Measurements from ENCODE around the gene TPD52L1.

TPD52L1 gene

GRCh38 chr6:125132058-125132457 is 21.5 kb upstream of the TPD52L1 start:
- Histone ChIP-seq H3K4me3 (ENCODE audit: severe bottlenecking) (no peak overlapping the region), H3K27ac (ENCODE audit: poor library complexity, severe bottlenecking) (no peak overlapping the region), H3K4me1 (ENCODE audit: insufficient read depth, poor library complexity, severe bottlenecking) (no peaks in the 10 kb centered on the region), H3K9me3 (ENCODE audit: severe bottlenecking) (no peaks in the 10 kb centered on the region), H3K36me3 (ENCODE audit: low read depth) (no peaks in the 10 kb centered on the region), H3K27me3 (ENCODE audit: insufficient read depth, poor library complexity, severe bottlenecking) (no peaks in the 10 kb centered on the region)
- DNase-seq (ENCODE audit: low spot score) (no peak), ATAC-seq (ENCODE audit: low read depth) (no peak; the same call in 2 of the 3 replicates)
- TF ChIP-seq, protein P1, sequence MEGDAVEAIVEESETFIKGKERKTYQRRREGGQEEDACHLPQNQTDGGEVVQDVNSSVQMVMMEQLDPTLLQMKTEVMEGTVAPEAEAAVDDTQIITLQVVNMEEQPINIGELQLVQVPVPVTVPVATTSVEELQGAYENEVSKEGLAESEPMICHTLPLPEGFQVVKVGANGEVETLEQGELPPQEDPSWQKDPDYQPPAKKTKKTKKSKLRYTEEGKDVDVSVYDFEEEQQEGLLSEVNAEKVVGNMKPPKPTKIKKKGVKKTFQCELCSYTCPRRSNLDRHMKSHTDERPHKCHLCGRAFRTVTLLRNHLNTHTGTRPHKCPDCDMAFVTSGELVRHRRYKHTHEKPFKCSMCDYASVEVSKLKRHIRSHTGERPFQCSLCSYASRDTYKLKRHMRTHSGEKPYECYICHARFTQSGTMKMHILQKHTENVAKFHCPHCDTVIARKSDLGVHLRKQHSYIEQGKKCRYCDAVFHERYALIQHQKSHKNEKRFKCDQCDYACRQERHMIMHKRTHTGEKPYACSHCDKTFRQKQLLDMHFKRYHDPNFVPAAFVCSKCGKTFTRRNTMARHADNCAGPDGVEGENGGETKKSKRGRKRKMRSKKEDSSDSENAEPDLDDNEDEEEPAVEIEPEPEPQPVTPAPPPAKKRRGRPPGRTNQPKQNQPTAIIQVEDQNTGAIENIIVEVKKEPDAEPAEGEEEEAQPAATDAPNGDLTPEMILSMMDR (IDR thresholded peaks at IDR 0.05; ENCODE audit: poor library complexity, severe bottlenecking): no peak

DNA sequence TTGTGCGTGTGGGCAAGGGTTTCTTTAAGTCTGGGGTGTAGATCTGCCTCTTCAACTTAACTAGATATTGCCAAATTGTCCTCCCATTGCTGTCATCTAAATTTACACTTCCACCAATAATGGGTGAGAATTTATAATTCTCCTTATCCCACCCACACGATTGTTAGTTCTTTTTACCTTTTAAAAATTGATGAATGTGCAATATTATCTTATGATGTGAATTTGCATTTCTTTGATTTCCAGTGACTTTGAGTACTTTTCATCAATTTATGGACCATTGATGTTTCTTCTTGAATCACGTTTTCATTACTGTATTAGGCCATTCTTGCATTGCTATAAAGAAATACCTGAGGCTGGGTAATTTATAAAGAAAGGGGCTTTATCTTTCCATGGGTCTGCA is 17.2 kb upstream of the TPD52L1 start:
- no peak for DNase-seq (ENCODE audit: low spot score)
- H3K36me3 ChIP-seq (ENCODE audit: low read depth): no peaks in the 10 kb centered on the region
- no peaks in the 10 kb centered on the region for H3K27me3 ChIP-seq (ENCODE audit: insufficient read depth, poor library complexity, severe bottlenecking)
- no peak for ATAC-seq (ENCODE audit: low read depth)
- TF ChIP-seq, protein P1 (IDR thresholded peaks at IDR 0.05; ENCODE audit: poor library complexity, severe bottlenecking): no peak
- H3K4me3 ChIP-seq (ENCODE audit: severe bottlenecking): no peak overlapping the region
- no peak overlapping the region for H3K27ac ChIP-seq (ENCODE audit: poor library complexity, severe bottlenecking)
- no peaks in the 10 kb centered on the region for H3K4me1 ChIP-seq (ENCODE audit: insufficient read depth, poor library complexity, severe bottlenecking)
- H3K9me3 ChIP-seq (ENCODE audit: severe bottlenecking): no peaks in the 10 kb centered on the region

- ATAC-seq (ENCODE audit: low read depth): no peak
- Histone ChIP-seq H3K9me3 (ENCODE audit: severe bottlenecking) (no peaks in the 10 kb centered on the region), H3K27ac (ENCODE audit: poor library complexity, severe bottlenecking) (no peak overlapping the region), H3K4me1 (ENCODE audit: insufficient read depth, poor library complexity, severe bottlenecking) (no peaks in the 10 kb centered on the region), H3K27me3 (ENCODE audit: insufficient read depth, poor library complexity, severe bottlenecking) (no peaks in the 10 kb centered on the region), H3K4me3 (ENCODE audit: severe bottlenecking) (no peak overlapping the region), H3K36me3 (ENCODE audit: low read depth) (no peaks in the 10 kb centered on the region)
- TF ChIP-seq, protein P1 (IDR thresholded peaks at IDR 0.05; ENCODE audit: poor library complexity, severe bottlenecking): no peak
- DNase-seq (ENCODE audit: low spot score): no peak
Observed at GRCh38 chr6:125138083-125138482, 15.5 kb upstream of the TPD52L1 start.

DNA sequence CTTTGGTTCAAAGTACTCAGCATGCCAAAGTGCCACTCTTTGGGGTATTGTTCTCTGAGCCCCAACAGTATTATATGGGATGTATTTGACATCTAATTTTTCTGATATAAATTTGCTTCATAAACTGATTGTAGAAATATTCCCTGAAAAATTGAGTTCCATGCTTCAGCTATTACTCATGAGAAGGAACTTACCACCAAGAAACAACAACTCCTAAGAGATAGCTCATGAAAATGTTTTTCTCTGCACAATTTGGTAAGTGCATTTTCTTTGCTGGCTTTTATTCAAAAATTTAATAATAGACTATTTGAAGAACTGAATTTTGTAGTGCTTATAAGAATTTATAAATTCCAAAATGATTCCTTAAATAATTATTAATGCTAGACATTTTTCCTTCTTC is 12.8 kb upstream of the TPD52L1 start:
- H3K4me3 ChIP-seq (ENCODE audit: severe bottlenecking): no peak overlapping the region
- ATAC-seq (ENCODE audit: low read depth) (no peak), DNase-seq (ENCODE audit: low spot score) (no peak)
- no peaks in the 10 kb centered on the region for H3K4me1 ChIP-seq (ENCODE audit: insufficient read depth, poor library complexity, severe bottlenecking)
- no peaks in the 10 kb centered on the region for H3K27me3 ChIP-seq (ENCODE audit: insufficient read depth, poor library complexity, severe bottlenecking)
- TF ChIP-seq, protein P1 (IDR thresholded peaks at IDR 0.05; ENCODE audit: poor library complexity, severe bottlenecking): no peak
- no peak overlapping the region for H3K27ac ChIP-seq (ENCODE audit: poor library complexity, severe bottlenecking)
- no peaks in the 10 kb centered on the region for H3K9me3 ChIP-seq (ENCODE audit: severe bottlenecking)
- H3K36me3 ChIP-seq (ENCODE audit: low read depth): no peaks in the 10 kb centered on the region

DNA sequence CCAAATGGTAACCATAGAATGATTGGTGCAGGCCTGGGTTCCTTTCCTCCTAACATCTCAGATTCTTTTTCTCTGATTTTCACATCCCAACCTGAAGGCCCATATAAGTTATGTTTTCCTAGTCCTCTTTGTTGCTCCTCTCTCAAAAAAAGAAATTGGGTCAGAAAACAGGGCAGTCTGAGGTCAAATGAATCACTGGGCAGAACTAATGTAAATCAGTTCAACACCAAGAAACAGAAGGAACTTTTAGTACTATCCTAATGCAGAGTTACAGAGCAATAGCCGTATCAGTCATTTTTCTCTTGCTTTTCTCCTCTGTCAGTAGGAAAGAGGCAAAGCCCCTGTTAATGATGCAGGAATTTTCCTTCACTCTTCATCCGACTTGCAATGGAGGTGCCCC is 11.0 kb upstream of the TPD52L1 start:
- Histone ChIP-seq H3K36me3 (ENCODE audit: low read depth) (no peaks in the 10 kb centered on the region), H3K27ac (ENCODE audit: poor library complexity, severe bottlenecking) (no peak overlapping the region), H3K27me3 (ENCODE audit: insufficient read depth, poor library complexity, severe bottlenecking) (no peaks in the 10 kb centered on the region), H3K4me3 (ENCODE audit: severe bottlenecking) (no peak overlapping the region), H3K4me1 (ENCODE audit: insufficient read depth, poor library complexity, severe bottlenecking) (no peaks in the 10 kb centered on the region), H3K9me3 (ENCODE audit: severe bottlenecking) (no peaks in the 10 kb centered on the region)
- ATAC-seq (ENCODE audit: low read depth) (no peak), DNase-seq (ENCODE audit: low spot score) (no peak)
- TF ChIP-seq, protein P1 (IDR thresholded peaks at IDR 0.05; ENCODE audit: poor library complexity, severe bottlenecking): no peak
